ENCODE measurements around the gene ZNF473. TPM values are rescaled to one million over a fixed set of nuclear protein-coding genes. Genes with fewer than 3 reads are reported as not detected.

The ZNF473 gene
- total RNA-seq, 2 donors from 2014 or later: 15.2 to 15.8 TPM

DNA sequence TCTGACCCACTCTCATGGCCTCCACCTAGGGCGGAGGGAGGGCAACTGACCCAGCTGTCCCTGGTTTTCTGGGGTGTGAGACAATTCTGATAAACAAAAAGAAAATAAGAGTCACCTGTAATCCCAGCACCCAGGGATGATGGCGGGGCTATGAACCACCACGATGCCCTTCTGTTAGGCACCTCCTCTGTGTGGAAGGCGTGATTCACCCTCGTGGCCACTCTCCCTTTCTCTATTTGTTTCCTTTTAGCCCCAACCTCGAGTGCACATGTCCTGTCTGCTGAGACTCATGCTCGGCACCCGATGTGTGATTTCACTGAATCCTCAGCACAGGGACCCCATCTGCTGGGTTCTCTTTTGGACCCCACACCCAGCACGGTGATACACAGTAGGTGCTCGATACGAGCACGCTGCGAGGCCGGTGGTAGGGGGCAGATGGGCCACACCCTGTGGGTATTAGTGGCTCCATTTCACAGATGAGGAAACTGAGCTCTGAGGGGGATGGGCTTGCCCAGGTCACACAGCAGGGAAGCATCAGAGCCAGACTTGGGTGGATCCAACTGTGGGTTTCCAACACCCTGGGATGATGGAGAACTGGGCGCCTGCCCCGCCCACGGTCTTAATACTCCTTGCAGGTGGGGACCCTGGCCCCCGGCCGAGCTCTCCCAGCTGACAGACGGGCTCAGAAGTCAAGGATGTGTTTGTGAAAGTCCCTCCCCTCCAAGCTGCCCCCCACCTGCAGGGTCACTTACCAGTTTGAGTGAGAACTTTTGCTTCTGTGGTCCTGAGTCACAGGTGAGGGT is 25.6 kb upstream of the ZNF473 start:
- Mint-ChIP-seq H3K36me3 (peaks cover 0 to 4% of the 10 kb centered on the region in 2 donors), H3K9me3 (no peaks in the 10 kb centered on the region), H3K27ac (no peak overlapping the region)
- ATAC-seq: peak; percentile 52 to 60
- no peak for DNase-seq (ENCODE audit: low spot score in 2 of 2)

DNA sequence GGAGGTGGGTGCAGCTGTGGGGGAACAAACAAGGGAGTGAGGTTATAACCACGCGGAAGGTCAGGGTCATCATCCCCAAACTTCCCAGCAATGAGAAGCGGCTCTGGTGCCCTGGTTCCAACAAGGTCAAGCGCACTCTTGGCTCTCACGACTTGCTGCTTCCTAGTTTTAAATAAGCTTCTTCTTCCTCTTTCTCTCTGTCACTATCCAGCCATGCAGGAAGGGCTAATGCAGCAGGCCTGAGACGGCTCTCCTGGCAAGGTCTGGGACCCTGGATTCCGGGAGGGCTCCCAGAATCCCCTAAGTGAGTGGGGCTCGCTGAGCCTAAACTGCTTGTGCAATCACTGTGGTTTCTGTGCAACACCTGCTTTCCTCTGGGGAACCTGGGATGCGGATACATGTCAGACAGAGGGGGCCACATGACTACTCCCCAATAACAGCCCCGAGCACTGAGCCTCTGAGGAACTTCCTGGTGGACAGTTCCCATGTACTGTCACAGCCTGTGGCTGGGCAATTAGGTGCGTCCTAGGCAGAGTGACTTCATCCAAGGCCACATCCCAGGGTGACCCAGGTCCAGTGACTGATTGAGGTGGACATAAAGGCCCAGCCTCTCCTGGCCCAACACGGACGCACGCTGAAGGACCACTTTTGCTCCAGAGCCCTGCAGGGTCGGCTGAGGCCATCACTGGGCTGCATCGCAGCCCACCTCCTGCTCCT is 24.8 kb upstream of the ZNF473 start:
- H3K9me3 Mint-ChIP-seq: no peaks in the 10 kb centered on the region
- peaks cover 0 to 4% of the 10 kb centered on the region in 2 donors for H3K36me3 Mint-ChIP-seq
- ATAC-seq (no peak), DNase-seq (ENCODE audit: low spot score in 2 of 2) (no peak)
- H3K27ac Mint-ChIP-seq: peak overlapping the region in 1 of 2 donors; percentile 48

DNA sequence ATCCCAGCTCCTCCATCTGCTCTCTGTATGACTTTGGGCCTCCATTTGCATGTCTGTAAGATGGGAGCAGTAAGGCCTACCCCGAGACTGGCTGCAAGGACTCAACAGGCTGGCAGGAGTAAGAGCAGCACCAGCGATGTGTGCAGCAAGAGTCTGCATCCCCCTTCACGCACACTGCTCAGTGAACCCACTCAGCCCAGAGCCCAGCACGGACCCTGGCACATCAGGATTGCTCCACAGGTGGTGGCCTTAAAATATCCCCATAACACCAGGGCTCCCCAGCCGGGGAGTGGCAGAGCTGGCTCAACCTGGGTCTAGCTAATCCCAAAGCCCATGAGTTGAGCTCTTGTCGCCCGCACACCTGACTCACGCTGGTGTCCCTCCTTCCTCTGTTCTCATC is 24.0 kb upstream of the ZNF473 start:
- no peak for DNase-seq (ENCODE audit: low spot score in 2 of 2)
- H3K27ac Mint-ChIP-seq: peak overlapping the region in 1 of 2 donors; percentile 76
- ATAC-seq: no peak
- H3K9me3 Mint-ChIP-seq: no peaks in the 10 kb centered on the region
- peaks cover 0 to 4% of the 10 kb centered on the region in 2 donors for H3K36me3 Mint-ChIP-seq

- Mint-ChIP-seq H3K27ac (peak overlapping the region in 1 of 2 donors; percentile 55), H3K9me3 (no peaks in the 10 kb centered on the region), H3K36me3 (peaks cover 0 to 4% of the 10 kb centered on the region in 2 donors)
- DNase-seq (ENCODE audit: low spot score in 2 of 2) (no peak), ATAC-seq (no peak)
These were observed 23.3 kb upstream of the ZNF473 start for GRCh38 chr19:50002386-50002960.

GRCh38 chr19:50003254-50003788 is 22.5 kb upstream of the ZNF473 start:
- Mint-ChIP-seq H3K9me3 (no peaks in the 10 kb centered on the region), H3K27ac (peak overlapping the region in 1 of 2 donors; percentile 79), H3K36me3 (peaks cover 0 to 4% of the 10 kb centered on the region in 2 donors)
- ATAC-seq (no peak), DNase-seq (ENCODE audit: low spot score in 2 of 2) (no peak)

- peaks cover 0 to 4% of the 10 kb centered on the region in 2 donors for H3K36me3 Mint-ChIP-seq
- peak overlapping the region; percentile 30 to 79 for H3K27ac Mint-ChIP-seq
- no peaks in the 10 kb centered on the region for H3K9me3 Mint-ChIP-seq
- DNase-seq (ENCODE audit: low spot score in 2 of 2) (no peak), ATAC-seq (peak; percentile 81 to 89)
These were observed 21.9 kb upstream of the ZNF473 start for GRCh38 chr19:50003810-50004419.

DNA sequence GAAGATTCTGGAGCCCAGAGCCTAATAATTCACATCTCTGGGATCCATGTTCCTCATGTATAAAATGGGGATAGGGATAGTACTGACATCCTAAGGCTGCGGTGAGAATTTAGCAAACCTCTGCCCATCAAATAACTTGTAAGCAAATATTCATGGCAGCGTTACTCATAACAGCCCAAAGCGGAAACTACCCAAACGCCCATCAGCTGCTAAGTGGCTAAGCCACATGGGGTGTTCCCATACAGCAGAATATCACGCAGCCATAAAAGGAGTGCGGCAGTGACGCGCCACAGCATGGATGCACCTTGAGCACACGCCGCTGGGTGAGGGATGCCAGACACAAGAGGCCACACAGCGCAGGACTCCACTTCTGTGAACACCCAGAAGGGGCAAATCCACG is 20.4 kb upstream of the ZNF473 start:
- no peaks in the 10 kb centered on the region for H3K9me3 Mint-ChIP-seq
- ATAC-seq (peak in 1 of 2 donors; percentile 13), DNase-seq (ENCODE audit: low spot score in 2 of 2) (no peak)
- H3K27ac Mint-ChIP-seq: peak overlapping the region in 1 of 2 donors; percentile 79
- peaks cover 0 to 4% of the 10 kb centered on the region in 2 donors for H3K36me3 Mint-ChIP-seq

GRCh38 chr19:50007170-50007569 is 18.6 kb upstream of the ZNF473 start:
- ATAC-seq (no peak), DNase-seq (ENCODE audit: low spot score in 2 of 2) (no peak)
- Mint-ChIP-seq H3K9me3 (no peaks in the 10 kb centered on the region), H3K36me3 (peaks cover 0 to 4% of the 10 kb centered on the region in 2 donors), H3K27ac (no peak overlapping the region)

DNA sequence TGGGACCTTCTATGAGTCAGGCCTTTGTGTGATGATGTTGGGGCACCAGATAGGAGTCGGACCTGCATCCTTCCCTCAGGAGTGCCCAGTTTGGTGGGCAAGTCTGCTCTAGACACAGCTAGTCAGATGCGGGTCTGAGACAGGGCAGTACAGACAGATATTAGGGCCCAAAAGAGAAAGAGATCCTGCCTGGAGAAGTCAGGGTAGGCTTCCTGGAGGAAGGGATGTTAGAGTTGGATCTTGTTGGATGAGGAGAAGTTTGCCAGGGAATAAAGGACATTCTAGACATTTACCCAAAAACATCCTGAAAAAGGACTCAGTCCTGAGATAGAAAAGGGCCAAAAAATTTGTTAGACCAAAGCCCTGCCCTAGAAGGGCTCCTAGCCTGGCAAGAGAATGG is 17.9 kb upstream of the ZNF473 start:
- H3K9me3 Mint-ChIP-seq: no peaks in the 10 kb centered on the region
- peak overlapping the region in 1 of 2 donors; percentile 3 for H3K27ac Mint-ChIP-seq
- DNase-seq (ENCODE audit: low spot score in 2 of 2) (no peak), ATAC-seq (no peak)
- H3K36me3 Mint-ChIP-seq: peaks cover 0 to 4% of the 10 kb centered on the region in 2 donors

DNA sequence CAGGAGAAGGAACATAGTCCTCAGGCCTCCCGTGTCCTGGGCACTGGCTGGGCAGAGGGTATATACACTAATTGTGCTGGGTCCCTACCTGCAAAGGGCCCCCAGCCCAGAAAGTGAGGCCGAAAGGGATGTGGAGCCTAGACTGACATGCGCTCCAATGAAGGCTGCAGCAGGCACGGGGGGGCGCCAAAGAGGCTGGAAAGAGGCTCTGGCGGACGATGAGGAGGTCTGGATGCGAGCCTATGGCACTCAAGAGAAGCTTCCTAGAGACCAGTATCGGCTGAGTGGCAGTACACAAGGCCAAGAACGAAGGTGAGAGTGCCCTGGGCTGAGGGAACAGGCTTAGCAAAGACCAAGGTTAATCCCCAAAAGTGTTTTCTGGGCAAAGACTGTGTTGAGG is 17.3 kb upstream of the ZNF473 start:
- Mint-ChIP-seq H3K27ac (peak overlapping the region in 1 of 2 donors; percentile 3), H3K36me3 (peaks cover 2 to 4% of the 10 kb centered on the region in 2 donors), H3K9me3 (no peaks in the 10 kb centered on the region)
- ATAC-seq (no peak), DNase-seq (ENCODE audit: low spot score in 2 of 2) (no peak)

- DNase-seq (ENCODE audit: low spot score in 2 of 2): no peak
- no peaks in the 10 kb centered on the region for H3K9me3 Mint-ChIP-seq
- peaks cover 18 to 27% of the 10 kb centered on the region in 2 donors for H3K36me3 Mint-ChIP-seq
- H3K27ac Mint-ChIP-seq: peak overlapping the region in 1 of 2 donors; percentile 90
- ATAC-seq: peak in 1 of 2 donors; percentile 29
These were observed 9.5 kb upstream of the ZNF473 start for GRCh38 chr19:50016225-50016807.

GRCh38 chr19:50020481-50020880 is 5.3 kb upstream of the ZNF473 start:
- Mint-ChIP-seq H3K9me3 (no peaks in the 10 kb centered on the region), H3K27ac (peak overlapping the region; percentile 29 to 71), H3K36me3 (peaks cover 14 to 15% of the 10 kb centered on the region in 2 donors)
- no peak for ATAC-seq
- DNase-seq (ENCODE audit: low spot score in 2 of 2): no peak

- Mint-ChIP-seq H3K27ac (peak overlapping the region in 1 of 2 donors; percentile 99), H3K9me3 (peaks cover 0 to 4% of the 10 kb centered on the region in 2 donors), H3K36me3 (peaks cover 20 to 24% of the 10 kb centered on the region in 2 donors)
- ATAC-seq (no peak), DNase-seq (ENCODE audit: low spot score in 2 of 2) (no peak)
These were observed 3.0 kb upstream of the ZNF473 start for GRCh38 chr19:50022823-50023222.

GRCh38 chr19:50024719-50025021 is 1.1 kb upstream of the ZNF473 start:
- peak overlapping the region; percentile 99 for H3K27ac Mint-ChIP-seq
- no peak for DNase-seq (ENCODE audit: low spot score in 2 of 2)
- H3K36me3 Mint-ChIP-seq: peaks cover 20 to 24% of the 10 kb centered on the region in 2 donors
- H3K9me3 Mint-ChIP-seq: peaks cover 0 to 4% of the 10 kb centered on the region in 2 donors
- ATAC-seq: no peak

GRCh38 chr19:50025022-50025793 is 597 bp upstream of the ZNF473 start, which contains the start of gene VRK3:
TSS of gene VRK3 (minus strand) at chr19:50025372. CDS start at chr19:50016162, 9,210 bp downstream.
- Mint-ChIP-seq H3K9me3 (peaks cover 0 to 4% of the 10 kb centered on the region in 2 donors), H3K36me3 (peaks cover 20 to 24% of the 10 kb centered on the region in 2 donors), H3K27ac (peak within 1 kb of the TSS; percentile 99)
- DNase-seq (ENCODE audit: low spot score in 2 of 2): peak; percentile 95 to 99
- peak; percentile 86 to 92 for ATAC-seq
